HepG2 (cell line): Measurements from ENCODE around the gene PTPA. TPM values are rescaled to one million over a fixed set of nuclear protein-coding genes. Genes with fewer than 3 reads are reported as not detected.

ENCODE experiments used
- ATAC-seq: fragments of 200-7000 bp; cut with Tn5 transposase; 3 replicates; pipeline ENCODE4 v1.9.1; 2020; ENCODE audit warnings: mild to moderate bottlenecking, moderate library complexity
- BruUV-seq: library from RNA; stranded (reverse); fragments of 400-500 nt; replicated peaks from 2 replicates; lab custom pipeline; 2021; lab: Mats Ljungman, UMichigan
- CTCF ChIA-PET: fragments of 300-600 bp; formaldehyde crosslinking; extraction: SDS; loops from one replicate; lab custom pipeline; 2021; ENCODE audit warnings: low total read pairs, inconsistent platforms, low intra/inter-chr PET ratio; lab: Yijun Ruan, JAX
- POLR2A ChIA-PET: fragments of 350-600 bp; sonication (Branson Sonifier 250); formaldehyde crosslinking; loops from one replicate; lab custom pipeline; 2020; ENCODE audit warnings: antibody characterized with exemption, inconsistent platforms; lab: Yijun Ruan, JAX
- DNase-seq: peaks from one replicate; pipeline ENCODE4 v3.0.0-alpha.2; 2015; ENCODE audit warnings: low spot score
- FAIRE-seq: peaks from 3 replicates; lab custom pipeline; 2011; peaks lifted over from hg19 to GRCh38; lab: Jason Lieb, UNC
- H2AFZ ChIP-seq: one replicate; pipeline ENCODE4 v1.6.1; 2011; ENCODE audit warnings: low read length, inconsistent platforms
- H3K27ac ChIP-seq: fragments of 300-600 bp; 3 replicates; pipeline ENCODE4 v1.8.0; 2011; ENCODE audit warnings: mixed run types, mild to moderate bottlenecking, mixed read lengths, low read length, inconsistent platforms; ENCODE audit not compliant: insufficient read depth; ENCODE audit errors: extremely low read length
- H3K27me3 ChIP-seq, 2 experiments: fragments of 200-600 bp in 1 of 2; 2 replicates in 1 of 2; 3 replicates in 1 of 2; pipeline versions ENCODE4 v1.6.0 to v1.8.0; 2011; ENCODE audit warnings: low read length in 2 of 2, mild to moderate bottlenecking in 2 of 2, moderate library complexity in 2 of 2, inconsistent platforms in 1 of 2; ENCODE audit not compliant: insufficient read depth in 2 of 2, control insufficient read depth in 1 of 2
- H3K36me3 ChIP-seq, 2 experiments: fragments of 200-600 bp in 1 of 2; replicated peaks in 1 of 2; 2 replicates in 1 of 2; 3 replicates in 1 of 2; pipeline versions ENCODE4 v1.5.1 to v1.8.0; 2011; ENCODE audit warnings: low read length in 2 of 2, inconsistent platforms in 1 of 2; ENCODE audit not compliant: insufficient read depth in 2 of 2, control insufficient read depth in 1 of 2
- H3K4me1 ChIP-seq: 2 replicates; pipeline ENCODE4 v1.5.1; 2012; ENCODE audit warnings: low read length, inconsistent platforms; ENCODE audit not compliant: insufficient read depth
- H3K4me2 ChIP-seq: 2 replicates; pipeline ENCODE4 v1.6.0; 2011; ENCODE audit warnings: low read depth, low read length, inconsistent platforms
- H3K4me3 ChIP-seq, 3 experiments: fragments of 200-600 bp in 1 of 3; sonication (generic), shearing (Covaris generic) in 1 of 3; replicated peaks in 1 of 3; 2 replicates each; pipeline ENCODE4 v1.5.1; 2011 to 2016; ENCODE audit warnings: low read length in 3 of 3, inconsistent platforms in 2 of 3, low read depth in 2 of 3, mild to moderate bottlenecking in 2 of 3, control low read depth in 1 of 3, mixed read lengths in 1 of 3; ENCODE audit not compliant: insufficient read depth in 1 of 3
- H3K79me2 ChIP-seq: one replicate; pipeline ENCODE4 v1.6.1; 2011; ENCODE audit warnings: low read length, inconsistent platforms; ENCODE audit not compliant: insufficient read depth
- H3K9ac ChIP-seq: 2 replicates; pipeline ENCODE4 v1.6.0; 2011; ENCODE audit warnings: mild to moderate bottlenecking, low read depth, low read length, inconsistent platforms; ENCODE audit not compliant: insufficient read depth
- H3K9me3 ChIP-seq: 2 replicates; pipeline ENCODE4 v1.5.1; 2012; ENCODE audit warnings: mild to moderate bottlenecking, low read length
- H4K20me1 ChIP-seq: 2 replicates; pipeline ENCODE4 v1.6.0; 2011; ENCODE audit warnings: inconsistent platforms, mild to moderate bottlenecking, low read length, moderate library complexity; ENCODE audit not compliant: insufficient read depth
- DR1 ChIP-seq: sonication (generic); formaldehyde crosslinking; IDR thresholded peaks from 2 replicates; pipeline ENCODE4 v1.8.0; 2021; ENCODE audit warnings: mild to moderate bottlenecking, missing genetic modification reagents, inconsistent platforms
- MNT ChIP-seq: fragments of 450-650 bp; IDR thresholded peaks from 2 replicates; pipeline ENCODE4 v1.6.1; 2016
- ZNF646 ChIP-seq: sonication (generic); formaldehyde crosslinking; IDR thresholded peaks from 2 replicates; pipeline ENCODE4 v1.9.0; 2021; ENCODE audit warnings: mild to moderate bottlenecking, missing genetic modification reagents
- WGBS: methylation state at CpG from one replicate; pipeline ENCODE4 v1.1.6; 2017; ENCODE audit warnings: low lambda C conversion rate; 5-methylcytosine and 5-hydroxymethylcytosine counted together
- in situ Hi-C: cut with HindIII; loops from 2 replicates; pipeline ENCODE4 v1.10.0; 2017; ENCODE audit warnings: low pct_unique_long_range_greater_than_20kb; ENCODE audit not compliant: extremely low pct_ligation_motif_present
- intact Hi-C: fragments of 100-400 bp; cut with micrococcal nuclease; formaldehyde crosslinking; loops from one replicate; pipeline ENCODE4 v1.10.0; 2022; ENCODE audit not compliant: unreplicated experiment
- polyA plus RNA-seq, 8 experiments: library from polyadenylated mRNA; depleted of rRNA in 3 of 8; stranded (reverse) in 7 of 8; unstranded in 1 of 8; fragments of >200 nt; fragmentation: Illumina TruSeq in 4 of 8; extraction: Trizol in 4 of 8; gene quantifications; 2 replicates each; pipeline versions ENCODE4 v1.2.1 to v1.2.3, GENCODE V29; 2011 to 2016; ENCODE audit warnings: low read depth in 4 of 8, missing spikeins in 1 of 8, mixed read lengths in 1 of 8; ENCODE audit not compliant: insufficient read depth in 1 of 8
- total RNA-seq, 5 experiments: library from RNA; depleted of rRNA; stranded (reverse); fragments of >200 nt; fragmentation: Illumina TruSeq; extraction: Trizol; gene quantifications; 2 replicates each; pipeline ENCODE4 v1.2.3, GENCODE V29; 2016; ENCODE audit warnings: low read depth in 1 of 5

Gene PTPA
- total and polyA plus RNA-seq, 2 of the 13 experiments (the other 11 are each of a cell fraction or from before 2014, with no cell fraction given): 79.3 to 105 TPM

- Histone ChIP-seq H3K9ac (no peak overlapping the region), H3K9me3 (no peaks in the 10 kb centered on the region), H3K27me3 (peaks cover 0 to 11% of the 10 kb centered on the region in 2 experiments; a peak in 2 of 5 replicates), H3K4me1 (peaks cover 33% of the 10 kb centered on the region), H4K20me1 (no peaks in the 10 kb centered on the region), H3K4me3 (no peak overlapping the region), H3K4me2 (no peak overlapping the region), H2AFZ (no peak overlapping the region), H3K79me2 (no peaks in the 10 kb centered on the region), H3K27ac (no peak overlapping the region), H3K36me3 (no peaks in the 10 kb centered on the region)
- DNase-seq (no peak), ATAC-seq (no peak), FAIRE-seq (peak; percentile 21)
- in situ Hi-C loops: no loop called here
- WGBS: 64% methylated on average over 6 of the region's 6 CpGs
- ChIA-PET POLR2A (no interaction called here), CTCF (no interaction called here)
- peak; percentile 93 for TF ChIP-seq MNT
- TF ChIP-seq ZNF646 (CRISPR knock-in tag): peak; percentile 26; the same call in 1 of the 2 replicates
- no peak for TF ChIP-seq DR1 (CRISPR knock-in tag)
- no TSS peak for BruUV-seq
- intact Hi-C loops: no loop called here
These were observed 74.2 kb downstream of the PTPA start for GRCh38 chr9:129185402-129185801.
